Fibroblast of the aortic adventitia (primary cell): ENCODE results near the gene TRHDE. TPM values are rescaled to one million over a fixed set of nuclear protein-coding genes. Genes with fewer than 3 reads are reported as not detected.

Source experiments
- DNase-seq: peaks from one replicate; pipeline ENCODE4 v3.0.0-alpha.2; 2010; ENCODE audit warnings: low read depth
- H3K4me3 ChIP-seq: 2 replicates; pipeline ENCODE4 v1.5.1; 2011; ENCODE audit warnings: low read depth, mild to moderate bottlenecking, control low read depth, low read length, moderate library complexity
- CTCF ChIP-seq: IDR thresholded peaks from 2 replicates; pipeline ENCODE4 v1.5.1; 2011; ENCODE audit warnings: mild to moderate bottlenecking, low read length, control low read depth, inconsistent platforms; ENCODE audit not compliant: insufficient read depth
- total RNA-seq: library from RNA; depleted of rRNA; stranded (reverse); fragments of >200 nt; gene quantifications from 2 replicates; pipeline ENCODE4 v1.2.3, GENCODE V29; 2012; ENCODE audit warnings: low replicate concordance

TRHDE gene
- total RNA-seq, 1 donor: 10.0 TPM

- TF ChIP-seq CTCF: no peak
- H3K4me3 ChIP-seq: no peak overlapping the region
- DNase-seq: no peak
These were observed 58.1 kb downstream of the TRHDE start for GRCh38 chr12:72330301-72330700.

- no peak for TF ChIP-seq CTCF
- no peak for DNase-seq
- H3K4me3 ChIP-seq: no peak overlapping the region
These were observed 58.6 kb downstream of the TRHDE start for GRCh38 chr12:72330784-72331183.

DNA sequence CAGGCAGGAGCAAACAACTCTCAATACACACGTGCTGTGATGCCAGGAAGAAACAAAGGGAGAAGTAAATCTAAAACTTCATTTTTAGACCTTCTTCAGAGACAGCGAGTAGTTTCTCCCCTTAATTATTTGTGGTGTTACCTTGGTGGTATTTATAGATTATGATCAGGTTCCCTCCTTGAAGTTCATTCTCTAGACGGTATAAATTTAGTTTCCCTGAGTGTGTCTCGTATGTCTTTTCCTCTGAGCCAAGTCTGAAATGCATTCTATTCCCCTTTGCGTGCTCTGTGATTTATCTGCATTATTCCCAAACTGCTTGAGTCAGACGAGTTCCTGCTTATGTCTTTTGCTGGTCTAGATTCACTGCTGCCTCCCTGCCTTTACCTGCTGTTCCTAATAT lies 65.2 kb downstream of the TRHDE start:
- DNase-seq: no peak

GRCh38 chr12:72337946-72338345 lies 65.8 kb downstream of the TRHDE start:
- no peak for TF ChIP-seq CTCF
- DNase-seq: no peak
- no peak overlapping the region for H3K4me3 ChIP-seq

More for the DNA sequence above, 65.2 kb downstream of the TRHDE start:
- TF ChIP-seq CTCF: no peak
- no peak overlapping the region for H3K4me3 ChIP-seq

GRCh38 chr12:72338437-72338836 lies 66.3 kb downstream of the TRHDE start:
- no peak for TF ChIP-seq CTCF
- H3K4me3 ChIP-seq: no peak overlapping the region
- no peak for DNase-seq

- peak; percentile 40 for TF ChIP-seq CTCF
- DNase-seq: peak; percentile 63
- H3K4me3 ChIP-seq: no peak overlapping the region
These were observed 74.3 kb downstream of the TRHDE start for GRCh38 chr12:72346363-72346944.

- no peak for TF ChIP-seq CTCF
- DNase-seq: no peak
- no peak overlapping the region for H3K4me3 ChIP-seq
These were observed 77.3 kb downstream of the TRHDE start for GRCh38 chr12:72349491-72349890.
